ENCODE measurements around the gene CDK4. TPM values are rescaled to one million over a fixed set of nuclear protein-coding genes. Genes with fewer than 3 reads are reported as not detected.

CDK4 gene
- polyA plus RNA-seq, 1 donor (not counting 4 experiments of a cell fraction or from before 2014, with no cell fraction given), result 146 TPM

GRCh38 chr12:57758552-57759359 lies 6.6 kb upstream of the CDK4 start:
- FAIRE-seq (no peak), DNase-seq (ENCODE audit: low read depth, low spot score) (no peak)
- dilution Hi-C loops (cut with MboI; ENCODE audit: extremely low pct_ligation_motif_present, low sequenced_read_pairs), result no loop called here
- TF ChIP-seq CTCF (optimal IDR thresholded peaks at IDR 0.05 in 1 of 3, IDR thresholded peaks at IDR 0.05 in 1 of 3, conservative IDR thresholded peaks at IDR 0.05 in 1 of 3; ENCODE audit: extremely low read depth in 1 of 3, insufficient read depth in 2 of 3, low read length in 3 of 3), result no peak
- no peak for TF ChIP-seq EZH2 (IDR thresholded peaks at IDR 0.05; ENCODE audit: low read length)
- peaks cover 13% of the 10 kb centered on the region for H3K79me2 ChIP-seq (ENCODE audit: control insufficient read depth, insufficient read depth, low read length)
- no peaks in the 10 kb centered on the region for H3K27me3 ChIP-seq (ENCODE audit: control insufficient read depth, extremely low read depth, insufficient read depth, low read length)
- no peaks in the 10 kb centered on the region for H3K9me3 ChIP-seq (ENCODE audit: control insufficient read depth, low read depth, low read length)
- H3K9me1 ChIP-seq (ENCODE audit: control insufficient read depth, extremely low read depth, insufficient read depth, low read length), result no peaks in the 10 kb centered on the region
- H3K9ac ChIP-seq (ENCODE audit: control insufficient read depth, extremely low read depth, insufficient read depth, low read length), result no peak overlapping the region
- no peak overlapping the region for H3K4me3 ChIP-seq (ENCODE audit: control insufficient read depth in 2 of 3, extremely low read depth in 1 of 3, insufficient read depth in 2 of 3, low read depth in 1 of 3, low read length in 3 of 3)
- H3K36me3 ChIP-seq (ENCODE audit: control insufficient read depth in 2 of 2, extremely low read depth in 1 of 2, insufficient read depth in 2 of 2, low read length in 2 of 2), result peaks cover 30 to 46% of the 10 kb centered on the region in 2 experiments
- no peak overlapping the region for H3K27ac ChIP-seq (ENCODE audit: control insufficient read depth, insufficient read depth, low read length)
- H2AFZ ChIP-seq (ENCODE audit: control insufficient read depth, low read length), result no peak overlapping the region
- H4K20me1 ChIP-seq (ENCODE audit: control insufficient read depth, extremely low read depth, insufficient read depth, low read length), result peaks cover 7% of the 10 kb centered on the region
- no peak overlapping the region for H3K4me2 ChIP-seq (ENCODE audit: control insufficient read depth, extremely low read depth, insufficient read depth, low read depth, low read length)
- H3K4me1 ChIP-seq (ENCODE audit: control insufficient read depth, extremely low read depth, insufficient read depth, low read length), result peaks cover 29% of the 10 kb centered on the region

GRCh38 chr12:57757771-57758170 lies 5.7 kb upstream of the CDK4 start:
- no peaks in the 10 kb centered on the region for H3K9me3 ChIP-seq (ENCODE audit: control insufficient read depth, low read depth, low read length)
- no peak overlapping the region for H3K4me2 ChIP-seq (ENCODE audit: control insufficient read depth, extremely low read depth, insufficient read depth, low read depth, low read length)
- H3K27ac ChIP-seq (ENCODE audit: control insufficient read depth, insufficient read depth, low read length), result no peak overlapping the region
- H3K9me1 ChIP-seq (ENCODE audit: control insufficient read depth, extremely low read depth, insufficient read depth, low read length), result no peaks in the 10 kb centered on the region
- TF ChIP-seq EZH2 (IDR thresholded peaks at IDR 0.05; ENCODE audit: low read length), result no peak
- H2AFZ ChIP-seq (ENCODE audit: control insufficient read depth, low read length), result no peak overlapping the region
- peaks cover 29% of the 10 kb centered on the region for H3K4me1 ChIP-seq (ENCODE audit: control insufficient read depth, extremely low read depth, insufficient read depth, low read length)
- H3K27me3 ChIP-seq (ENCODE audit: control insufficient read depth, extremely low read depth, insufficient read depth, low read length), result no peaks in the 10 kb centered on the region
- H3K79me2 ChIP-seq (ENCODE audit: control insufficient read depth, insufficient read depth, low read length), result peaks cover 4% of the 10 kb centered on the region
- no peak overlapping the region for H3K9ac ChIP-seq (ENCODE audit: control insufficient read depth, extremely low read depth, insufficient read depth, low read length)
- H4K20me1 ChIP-seq (ENCODE audit: control insufficient read depth, extremely low read depth, insufficient read depth, low read length), result peaks cover 7% of the 10 kb centered on the region
- no peak for DNase-seq (ENCODE audit: low read depth, low spot score)
- H3K36me3 ChIP-seq (ENCODE audit: control insufficient read depth in 2 of 2, extremely low read depth in 1 of 2, insufficient read depth in 2 of 2, low read length in 2 of 2), result peaks cover 25 to 37% of the 10 kb centered on the region in 2 experiments
- FAIRE-seq, result no peak
- no peak overlapping the region for H3K4me3 ChIP-seq (ENCODE audit: control insufficient read depth in 2 of 3, extremely low read depth in 1 of 3, insufficient read depth in 2 of 3, low read depth in 1 of 3, low read length in 3 of 3)
- dilution Hi-C loops (cut with MboI; ENCODE audit: extremely low pct_ligation_motif_present, low sequenced_read_pairs), result no loop called here
